ENCODE data around the gene GLYATL1.

Gene GLYATL1

DNA sequence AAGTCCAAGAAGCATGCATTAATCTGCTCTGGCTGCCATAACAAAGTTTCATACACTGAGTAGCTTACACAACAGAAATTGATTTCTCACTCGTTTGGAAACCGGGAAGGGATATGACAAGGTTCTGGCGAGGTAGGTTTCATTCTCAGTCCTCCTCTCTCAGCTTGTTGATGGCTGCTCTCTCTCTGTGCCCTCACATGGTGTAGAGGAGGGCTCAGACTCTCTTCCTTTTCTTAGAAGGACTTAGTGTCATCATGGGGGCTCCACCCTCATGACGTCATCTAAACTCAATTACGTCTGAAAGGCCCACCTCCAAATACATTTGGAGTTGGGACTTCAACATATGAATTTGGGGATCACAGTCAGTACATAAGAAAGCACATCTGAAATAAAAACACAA, 18.6 kb downstream of the GLYATL1 start:
- Histone ChIP-seq H3K4me3 (IDR thresholded peaks at IDR 0.05; ENCODE audit: insufficient read depth, low read depth, low read length) (no peak overlapping the region), H3K4me2 (no peak overlapping the region), H3K79me2 (ENCODE audit: insufficient read depth, low read depth) (no peaks in the 10 kb centered on the region), H3K27ac (no peak overlapping the region), H2AFZ (ENCODE audit: low read depth) (no peak overlapping the region), H3K36me3 (ENCODE audit: insufficient read depth) (no peaks in the 10 kb centered on the region), H3K4me1 (ENCODE audit: low read depth, poor library complexity, severe bottlenecking) (peaks cover 6% of the 10 kb centered on the region), H3K27me3 (ENCODE audit: insufficient read depth, low read depth) (no peaks in the 10 kb centered on the region), H4K20me1 (ENCODE audit: insufficient read depth) (no peaks in the 10 kb centered on the region), H3K9ac (no peak overlapping the region)
- no peak for TF ChIP-seq CTCF (conservative IDR thresholded peaks at IDR 0.05; ENCODE audit: low read depth, low read length)

- H2AFZ ChIP-seq (ENCODE audit: low read depth) = no peak overlapping the region
Observed at GRCh38 chr11:58958500-58958899, 19.2 kb downstream of the GLYATL1 start.

DNA sequence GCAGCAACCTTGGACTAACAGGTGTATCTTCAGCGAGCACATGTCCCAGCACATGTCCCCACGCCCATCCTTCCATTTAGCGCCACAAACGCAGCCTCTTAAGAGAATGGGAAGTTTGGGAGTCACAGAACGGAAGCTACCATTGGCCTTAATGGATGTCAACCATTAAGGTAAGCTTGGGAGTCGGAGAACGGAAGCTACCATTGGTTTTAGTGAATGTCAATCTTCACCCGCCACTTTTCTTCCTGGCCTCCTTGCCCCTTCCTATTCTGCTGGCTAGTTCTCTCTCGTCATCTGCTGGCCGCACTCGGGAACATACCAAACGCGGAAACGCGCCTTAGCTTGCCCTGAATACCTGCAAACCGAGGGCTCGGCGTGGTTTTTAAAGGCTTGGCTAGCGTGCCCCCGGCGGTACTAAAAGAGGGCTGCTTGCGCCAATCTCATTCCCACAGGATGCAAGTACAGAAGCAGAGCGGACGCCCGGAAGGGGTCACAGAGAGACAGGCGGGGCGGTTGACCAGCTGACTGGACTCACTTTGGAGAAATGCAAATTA, 24.3 kb downstream of the GLYATL1 start:
- Histone ChIP-seq H3K4me3 (IDR thresholded peaks at IDR 0.05; ENCODE audit: insufficient read depth, low read depth, low read length) (no peak overlapping the region), H3K4me2 (no peak overlapping the region), H3K4me1 (ENCODE audit: low read depth, poor library complexity, severe bottlenecking) (no peaks in the 10 kb centered on the region), H2AFZ (ENCODE audit: low read depth) (no peak overlapping the region), H3K27ac (no peak overlapping the region), H3K36me3 (ENCODE audit: insufficient read depth) (no peaks in the 10 kb centered on the region), H3K27me3 (ENCODE audit: insufficient read depth, low read depth) (no peaks in the 10 kb centered on the region), H4K20me1 (ENCODE audit: insufficient read depth) (no peaks in the 10 kb centered on the region), H3K9ac (no peak overlapping the region), H3K79me2 (ENCODE audit: insufficient read depth, low read depth) (no peaks in the 10 kb centered on the region)
- no peak for TF ChIP-seq CTCF (conservative IDR thresholded peaks at IDR 0.05; ENCODE audit: low read depth, low read length)

More at GRCh38 chr11:58958500-58958899, 19.2 kb downstream of the GLYATL1 start:
- H3K79me2 ChIP-seq (ENCODE audit: insufficient read depth, low read depth) = no peaks in the 10 kb centered on the region
- no peak overlapping the region for H3K9ac ChIP-seq
- peak; percentile 68 for TF ChIP-seq CTCF (conservative IDR thresholded peaks at IDR 0.05; ENCODE audit: low read depth, low read length)
- no peak overlapping the region for H3K4me3 ChIP-seq (IDR thresholded peaks at IDR 0.05; ENCODE audit: insufficient read depth, low read depth, low read length)
- no peak overlapping the region for H3K27ac ChIP-seq
- no peaks in the 10 kb centered on the region for H3K27me3 ChIP-seq (ENCODE audit: insufficient read depth, low read depth)
- no peak overlapping the region for H3K4me2 ChIP-seq
- peaks cover 6% of the 10 kb centered on the region for H3K4me1 ChIP-seq (ENCODE audit: low read depth, poor library complexity, severe bottlenecking)
- H4K20me1 ChIP-seq (ENCODE audit: insufficient read depth) = no peaks in the 10 kb centered on the region
- no peaks in the 10 kb centered on the region for H3K36me3 ChIP-seq (ENCODE audit: insufficient read depth)

DNA sequence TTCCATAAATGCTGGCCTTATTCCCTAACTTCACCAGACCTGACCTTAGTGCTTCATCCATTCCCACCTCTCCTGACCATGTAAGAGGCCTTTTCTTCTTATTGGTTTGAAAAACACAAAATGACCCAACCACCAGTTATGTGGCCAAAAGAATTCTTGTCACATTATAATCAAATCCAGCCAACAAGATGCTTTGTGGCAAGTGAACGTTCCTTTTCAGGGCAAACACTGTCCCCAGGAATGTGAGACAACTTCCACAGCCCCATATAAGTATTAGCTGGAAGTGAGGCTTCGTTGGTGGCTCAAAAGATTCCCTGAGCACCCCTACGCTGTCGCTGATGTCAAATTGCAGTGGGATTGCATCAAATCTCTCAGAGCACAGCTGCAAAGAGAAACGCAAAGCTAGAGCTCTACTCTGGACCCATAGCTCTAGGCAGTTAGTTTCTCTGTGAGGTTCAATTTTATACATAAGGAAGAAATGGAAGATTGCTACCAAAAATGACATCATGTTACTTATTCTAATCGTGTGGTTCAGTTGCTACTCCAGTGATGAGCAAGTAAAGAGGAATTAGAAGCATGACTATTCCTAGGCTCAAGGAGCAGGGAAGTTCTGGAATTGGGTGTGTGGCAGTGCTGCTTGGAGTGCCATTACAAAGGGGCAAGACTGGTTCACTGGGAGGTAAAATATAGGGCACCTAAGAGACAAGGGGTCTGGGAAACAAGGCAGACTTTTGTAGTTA, 26.1 kb downstream of the GLYATL1 start:
- no peaks in the 10 kb centered on the region for H3K4me1 ChIP-seq (ENCODE audit: low read depth, poor library complexity, severe bottlenecking)
- no peak overlapping the region for H3K4me2 ChIP-seq
- no peak overlapping the region for H2AFZ ChIP-seq (ENCODE audit: low read depth)
- H3K4me3 ChIP-seq (IDR thresholded peaks at IDR 0.05; ENCODE audit: insufficient read depth, low read depth, low read length) = no peak overlapping the region
- no peaks in the 10 kb centered on the region for H3K27me3 ChIP-seq (ENCODE audit: insufficient read depth, low read depth)
- no peak overlapping the region for H3K27ac ChIP-seq
- H3K79me2 ChIP-seq (ENCODE audit: insufficient read depth, low read depth) = no peaks in the 10 kb centered on the region
- H4K20me1 ChIP-seq (ENCODE audit: insufficient read depth) = no peaks in the 10 kb centered on the region
- no peak for TF ChIP-seq CTCF (conservative IDR thresholded peaks at IDR 0.05; ENCODE audit: low read depth, low read length)
- no peaks in the 10 kb centered on the region for H3K36me3 ChIP-seq (ENCODE audit: insufficient read depth)
- H3K9ac ChIP-seq = no peak overlapping the region
